ENCODE data around the gene PDC.

Gene PDC

GRCh38 chr1:186461014-186461413, at the start of gene PDC:
Gene PDC (minus strand): TSS chr1:186461114. CDS start chr1:186449459, 11,655 bp downstream.
- no peak for DNase-seq

- DNase-seq = no peak
These were observed 42.3 kb upstream of the PDC start for GRCh38 chr1:186503190-186503589.

GRCh38 chr1:186502087-186502486, 41.2 kb upstream of the PDC start:
- DNase-seq = peak; percentile 41

GRCh38 chr1:186500804-186501203, 39.9 kb upstream of the PDC start:
- DNase-seq = no peak

GRCh38 chr1:186499571-186499970, 38.7 kb upstream of the PDC start:
- no peak for DNase-seq

- DNase-seq = no peak
These were observed 37.9 kb upstream of the PDC start for GRCh38 chr1:186498695-186499389.

- DNase-seq = no peak
These were observed 37.2 kb upstream of the PDC start for GRCh38 chr1:186498071-186498470.

- DNase-seq = no peak
These were observed 36.7 kb upstream of the PDC start for GRCh38 chr1:186497651-186498050.

- DNase-seq = no peak
These were observed 35.4 kb upstream of the PDC start for GRCh38 chr1:186496171-186496851.

- no peak for DNase-seq
These were observed 33.9 kb upstream of the PDC start for GRCh38 chr1:186494832-186495271.

- DNase-seq = no peak
These were observed 31.8 kb upstream of the PDC start for GRCh38 chr1:186492531-186493291.

GRCh38 chr1:186491336-186491735, 30.4 kb upstream of the PDC start:
- DNase-seq = no peak

- DNase-seq = no peak
These were observed 26.2 kb upstream of the PDC start for GRCh38 chr1:186487163-186487562.

GRCh38 chr1:186486061-186486460, 25.1 kb upstream of the PDC start:
- no peak for DNase-seq

GRCh38 chr1:186483561-186483960, 22.6 kb upstream of the PDC start:
- no peak for DNase-seq

GRCh38 chr1:186482661-186483255, 21.8 kb upstream of the PDC start:
- peak; percentile 69 for DNase-seq

- no peak for DNase-seq
These were observed 20.5 kb upstream of the PDC start for GRCh38 chr1:186481303-186481888.

GRCh38 chr1:186479162-186479561, 18.2 kb upstream of the PDC start:
- no peak for DNase-seq

GRCh38 chr1:186476264-186477040, 15.5 kb upstream of the PDC start:
- no peak for DNase-seq

- DNase-seq = no peak
These were observed 13.3 kb upstream of the PDC start for GRCh38 chr1:186474208-186474607.

GRCh38 chr1:186473047-186473446, 12.1 kb upstream of the PDC start:
- DNase-seq = no peak

GRCh38 chr1:186465946-186466345, 5.0 kb upstream of the PDC start:
- no peak for DNase-seq
